Heart right ventricle (tissue), 16 donors: ENCODE data around the gene ABCA13. TPM values are rescaled to one million over a fixed set of nuclear protein-coding genes. Genes with fewer than 3 reads are reported as not detected.
A peak's percentile ranks its signal among the peaks of the same experiment; 100 is the strongest.

ENCODE experiments used
- ATAC-seq, 8 donors: fragments of 200-7000 bp; cut with Tn5 transposase; one replicate each; pipeline ENCODE4 v1.9.1; 2020; ENCODE audit warnings: mild to moderate bottlenecking in 8 of 8, moderate library complexity in 8 of 8, moderate number of reproducible peaks in 1 of 8
- DNase-seq, 2 donors: peaks; one replicate each; pipeline ENCODE4 v3.0.0-alpha.2; 2020
- H3K27ac ChIP-seq, 10 donors: fragments of 200-600 bp; sonication (generic) in 2 of 10; one replicate each; pipeline versions ENCODE4 v1.5.0 to v1.8.0; 2020 to 2022; ENCODE audit warnings: mild to moderate bottlenecking in 3 of 10
- H3K27me3 ChIP-seq, 7 donors: fragments of 200-600 bp; one replicate each; pipeline ENCODE4 v1.8.0; 2021 to 2022; ENCODE audit warnings: mild to moderate bottlenecking in 2 of 7
- H3K36me3 ChIP-seq, 9 donors: fragments of 200-600 bp; sonication (generic) in 1 of 9; one replicate each; pipeline versions ENCODE4 v1.5.0 to v1.8.0; 2020 to 2022; ENCODE audit warnings: mild to moderate bottlenecking in 2 of 9
- H3K4me1 ChIP-seq, 9 donors: fragments of 200-600 bp; sonication (generic) in 1 of 9; one replicate each; pipeline versions ENCODE4 v1.5.0 to v1.8.0; 2020 to 2022; ENCODE audit warnings: mild to moderate bottlenecking in 4 of 9
- H3K4me3 ChIP-seq, 10 donors: fragments of 200-600 bp; sonication (generic) in 2 of 10; one replicate each; pipeline versions ENCODE4 v1.5.0 to v1.8.0; 2020 to 2022; ENCODE audit warnings: mild to moderate bottlenecking in 7 of 10, moderate library complexity in 2 of 10
- H3K9me3 ChIP-seq, 11 donors: fragments of 200-600 bp in 10 of 11; sonication (generic) in 2 of 11; one replicate each; pipeline versions ENCODE4 v1.5.0 to v1.8.0; 2013 to 2022; ENCODE audit warnings: mild to moderate bottlenecking in 2 of 11, control low read depth in 1 of 11, moderate library complexity in 1 of 11
- CTCF ChIP-seq, 9 donors: fragments of 200-600 bp; sonication (generic) in 2 of 9; IDR thresholded peaks; one replicate each; pipeline versions ENCODE4 v1.5.0 to v1.8.0; 2021 to 2022; ENCODE audit warnings: antibody characterized with exemption in 9 of 9, mild to moderate bottlenecking in 5 of 9, moderate library complexity in 1 of 9
- WGBS, 2 donors: extraction: QIAGEN DNeasy Blood & Tissue Kit; methylation state at CpG; one replicate each; pipeline ENCODE4 v1.1.7; 2013; ENCODE audit warnings: inconsistent platforms in 1 of 2; 5-methylcytosine and 5-hydroxymethylcytosine counted together
- intact Hi-C, 10 donors: fragments of 100-400 bp; cut with DNase I; formaldehyde crosslinking; loops; one replicate each; pipeline versions ENCODE4 v1.11.1 to v1.14.2; 2022
- polyA plus RNA-seq, 2 donors: library from polyadenylated mRNA; stranded (reverse); fragments of 200-250 nt; gene quantifications; one replicate each; pipeline ENCODE4 v1.2.3, GENCODE V29; 2013
- total RNA-seq, 10 donors: library from RNA; stranded (reverse); fragmentation: NEBNext Ultra II Directional in 3 of 10; extraction: Animal tissue kit (Norgen Biotek cat#: 25700) in 3 of 10; gene quantifications; one replicate each; pipeline versions ENCODE4 v1.2.1 to v1.2.4, GENCODE V29; 2021 to 2023
- donor health status: Arrhythmogenic right ventricular cardiomyopathy.
- donor health status: ischemic (EF 13 %, LVEDD 7.1; RV severe dilation, severe dysfunction).
- donor health status: healthy with polysubstance abuse.
- donor health status: DM: no; HTN: yes; CAD: no.
- donor health status: DM: no; HTN: no; CAD: no.
- donor health status: ischemic (EF 25% LVEDD 6.9; RV normal size, moderate dysfunction).
- donor health status: ischemic (EF 25% LVEDD 5.7; RV mildly dilated, moderate dysfunction).
- donor health status: healthy.
- donor health status: DM: yes; HTN: yes; CAD: no.
- donor health status: Ischemic cardiomyopathy.
- donor health status: ischemic (EF 35%, LVEDD 5.7; RV mildly dilated, moderate dysfunction).
- donor health status: nonischemic (EF 11% LVEDD 7.7; RV severe dilation, severe dysfunction).
- donor health status: DM: yes; HTN: yes; CAD: no.
- donor health status: PGD.
- donor health status: ischemic (EF 29% LVEDD 5.4; RV normal size, mild dysfunction).
- donor health status: nonischemic (EF 23%, LVEDD 6.1; RV moderate dilation, normal function).

Gene ABCA13
- total and polyA plus RNA-seq, 12 donors, result 0.01 to 0.37 (median 0.06) TPM; not detected in 1

GRCh38 chr7:48285373-48285772, 114.1 kb downstream of the ABCA13 start:
- 20 to 45% methylated on average over 6 of the region's 6 CpGs for WGBS, 2 donors
- no peaks in the 10 kb centered on the region for H3K4me1 ChIP-seq

GRCh38 chr7:48286836-48287235, 115.6 kb downstream of the ABCA13 start:
- Histone ChIP-seq H3K4me3 (no peak overlapping the region), H3K36me3 (no peaks in the 10 kb centered on the region), H3K4me1 (no peaks in the 10 kb centered on the region), H3K27me3 (peaks cover 0 to 5% (median 0%) of the 10 kb centered on the region in 7 donors), H3K27ac (no peak overlapping the region), H3K9me3 (no peaks in the 10 kb centered on the region)
- intact Hi-C loops, result no loop called here
- no peak for DNase-seq
- no peak for TF ChIP-seq CTCF (IDR thresholded peaks at IDR 0.05)
- WGBS, 2 donors, result 79 to 85% methylated on average over 5 of the region's 5 CpGs
- no peak for ATAC-seq

More at GRCh38 chr7:48285373-48285772, 114.1 kb downstream of the ABCA13 start:
- DNase-seq, result no peak
- intact Hi-C loops, result no loop called here
- no peak for TF ChIP-seq CTCF (IDR thresholded peaks at IDR 0.05)
- H3K9me3 ChIP-seq, result no peaks in the 10 kb centered on the region
- ATAC-seq, result no peak
- no peak overlapping the region for H3K27ac ChIP-seq
- no peak overlapping the region for H3K4me3 ChIP-seq
- H3K36me3 ChIP-seq, result no peaks in the 10 kb centered on the region
- H3K27me3 ChIP-seq, result peaks cover 0 to 5% (median 0%) of the 10 kb centered on the region in 7 donors

- DNase-seq (no peak), ATAC-seq (peak in 2 of 8 donors; percentile 24)
- H3K9me3 ChIP-seq, result no peaks in the 10 kb centered on the region
- no peaks in the 10 kb centered on the region for H3K36me3 ChIP-seq
- intact Hi-C loops, result loop anchor here in 5 of 10 donors (2.0 to 10.0 kb wide), 3 partner anchors 61 to 1565 kb away; no protein-coding TSS in a partner anchor
- no peak overlapping the region for H3K27ac ChIP-seq
- H3K4me3 ChIP-seq, result no peak overlapping the region
- H3K4me1 ChIP-seq, result no peaks in the 10 kb centered on the region
- 39 to 51% methylated on average over 1 of the region's 1 CpG for WGBS, 2 donors
- TF ChIP-seq CTCF (IDR thresholded peaks at IDR 0.05), result no peak
- peaks cover 0 to 5% (median 0%) of the 10 kb centered on the region in 7 donors for H3K27me3 ChIP-seq
These were observed 118.4 kb downstream of the ABCA13 start for GRCh38 chr7:48289656-48290055.

GRCh38 chr7:48292949-48293348, 121.7 kb downstream of the ABCA13 start:
- ATAC-seq, result no peak
- H3K4me1 ChIP-seq, result no peaks in the 10 kb centered on the region
- no peak for DNase-seq
- no peak overlapping the region for H3K27ac ChIP-seq
- intact Hi-C loops, result loop anchor here in 4 of 10 donors (10.0 kb wide), 2 partner anchors 582 to 1562 kb away; no protein-coding TSS in a partner anchor
- H3K9me3 ChIP-seq, result no peaks in the 10 kb centered on the region
- no peak overlapping the region for H3K4me3 ChIP-seq
- no peaks in the 10 kb centered on the region for H3K36me3 ChIP-seq
- WGBS, 2 donors, result 51 to 77% methylated on average over 4 of the region's 4 CpGs
- peaks cover 0 to 3% (median 0%) of the 10 kb centered on the region in 7 donors for H3K27me3 ChIP-seq
- no peak for TF ChIP-seq CTCF (IDR thresholded peaks at IDR 0.05)
